Calu3 (cell line): Measurements from ENCODE around the gene MMAA. TPM values are rescaled to one million over a fixed set of nuclear protein-coding genes. Genes with fewer than 3 reads are reported as not detected.

Source experiments
- BruUV-seq: library from RNA; stranded (reverse); fragments of 400-500 nt; replicated peaks from 2 replicates; lab custom pipeline; 2021; lab: Mats Ljungman, UMichigan
- CTCF ChIA-PET: fragments of 300-600 bp; sonication (Branson Sonifier 250); formaldehyde crosslinking; loops from one replicate; lab custom pipeline; 2022; ENCODE audit warnings: antibody characterized with exemption; lab: Charles Lee
- DNase-seq: peaks from one replicate; pipeline ENCODE4 v3.0.0; 2022
- H3K27ac Mint-ChIP-seq: one replicate; pipeline ENCODE4 v1.8.0; 2022; ENCODE audit warnings: mixed read lengths; ENCODE audit not compliant: unreplicated experiment
- H3K27me3 Mint-ChIP-seq: one replicate; pipeline ENCODE4 v1.8.0; 2022; ENCODE audit warnings: mixed read lengths; ENCODE audit not compliant: unreplicated experiment
- H3K36me3 Mint-ChIP-seq: one replicate; pipeline ENCODE4 v1.8.0; 2022; ENCODE audit warnings: mild to moderate bottlenecking, moderate library complexity, mixed read lengths; ENCODE audit not compliant: insufficient read depth, unreplicated experiment
- H3K4me1 Mint-ChIP-seq: one replicate; pipeline ENCODE4 v1.8.0; 2022; ENCODE audit warnings: mild to moderate bottlenecking, low read depth, mixed read lengths; ENCODE audit not compliant: unreplicated experiment
- H3K4me3 Mint-ChIP-seq: one replicate; pipeline ENCODE4 v1.8.0; 2022; ENCODE audit warnings: mild to moderate bottlenecking, low read depth, moderate library complexity, mixed read lengths; ENCODE audit not compliant: unreplicated experiment
- H3K9me3 Mint-ChIP-seq: one replicate; pipeline ENCODE4 v1.8.0; 2022; ENCODE audit warnings: low read depth, mixed read lengths; ENCODE audit not compliant: unreplicated experiment
- intact Hi-C: fragments of 100-400 bp; cut with micrococcal nuclease; formaldehyde crosslinking; loops from one replicate; pipeline ENCODE4 v1.10.0; 2022; ENCODE audit not compliant: unreplicated experiment
- total RNA-seq: library from RNA; stranded (reverse); gene quantifications from 2 replicates; pipeline ENCODE4 v1.2.3, GENCODE V29; 2022
- TF ChIP-seq, protein P1 (sequence below): fragments of 200-600 bp; IDR thresholded peaks from one replicate; pipeline ENCODE4 v1.8.0; 2022; ENCODE audit warnings: antibody characterized with exemption; ENCODE audit not compliant: unreplicated experiment

The MMAA gene
- total RNA-seq, 1 experiment from 2014 or later, result 5.0 TPM

DNA sequence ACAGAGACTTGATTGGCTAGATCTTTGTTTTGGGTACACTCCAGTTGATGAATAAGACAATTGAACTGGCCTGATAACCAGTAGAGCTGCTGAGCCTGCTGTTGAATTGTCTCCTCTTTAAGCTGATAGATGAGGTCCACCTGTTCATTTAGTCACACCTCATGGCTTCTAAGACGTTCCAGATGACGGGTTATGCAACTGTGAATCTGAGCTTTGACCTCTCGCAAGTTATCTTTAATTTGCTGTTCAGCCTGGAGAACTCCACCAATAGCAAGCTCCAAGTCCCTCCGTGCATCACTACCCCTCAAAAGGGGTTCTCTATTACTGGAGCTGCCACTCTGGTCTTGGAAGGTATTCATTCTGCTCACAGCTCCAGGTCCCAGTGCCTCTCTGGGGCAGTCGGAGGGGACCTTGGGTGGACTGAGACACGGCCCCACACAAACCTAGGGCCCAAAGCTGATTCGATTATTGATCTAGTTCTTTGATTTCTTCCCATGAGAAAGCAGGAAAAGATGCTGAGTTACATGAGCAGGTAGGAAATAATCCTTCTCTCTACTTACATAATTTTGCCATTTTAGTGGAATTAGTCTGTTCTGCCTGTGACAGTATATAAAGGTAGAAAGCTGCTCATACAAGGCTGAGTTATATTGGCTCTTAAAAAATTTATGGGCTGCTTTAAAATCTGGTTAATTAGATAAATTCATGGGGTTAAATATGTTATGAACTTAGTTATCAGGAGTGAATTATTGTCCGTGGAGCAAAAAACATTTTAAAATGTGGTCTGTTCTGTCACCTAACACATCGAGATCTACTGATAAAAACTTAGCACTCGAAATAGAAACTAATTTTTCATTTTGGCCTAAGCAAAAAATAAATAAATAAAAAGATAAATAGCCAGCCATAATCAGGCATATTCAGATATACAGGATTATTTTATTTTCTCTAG is 6.8 kb downstream of the MMAA start:
- Mint-ChIP-seq H3K4me3 (no peak overlapping the region), H3K27ac (no peak overlapping the region), H3K36me3 (no peaks in the 10 kb centered on the region), H3K27me3 (no peaks in the 10 kb centered on the region), H3K9me3 (no peaks in the 10 kb centered on the region), H3K4me1 (peaks cover 25% of the 10 kb centered on the region)
- CTCF ChIA-PET, result no interaction called here
- intact Hi-C loops, result no loop called here
- no peak for DNase-seq
- no TSS peak for BruUV-seq
- TF ChIP-seq, protein P1, sequence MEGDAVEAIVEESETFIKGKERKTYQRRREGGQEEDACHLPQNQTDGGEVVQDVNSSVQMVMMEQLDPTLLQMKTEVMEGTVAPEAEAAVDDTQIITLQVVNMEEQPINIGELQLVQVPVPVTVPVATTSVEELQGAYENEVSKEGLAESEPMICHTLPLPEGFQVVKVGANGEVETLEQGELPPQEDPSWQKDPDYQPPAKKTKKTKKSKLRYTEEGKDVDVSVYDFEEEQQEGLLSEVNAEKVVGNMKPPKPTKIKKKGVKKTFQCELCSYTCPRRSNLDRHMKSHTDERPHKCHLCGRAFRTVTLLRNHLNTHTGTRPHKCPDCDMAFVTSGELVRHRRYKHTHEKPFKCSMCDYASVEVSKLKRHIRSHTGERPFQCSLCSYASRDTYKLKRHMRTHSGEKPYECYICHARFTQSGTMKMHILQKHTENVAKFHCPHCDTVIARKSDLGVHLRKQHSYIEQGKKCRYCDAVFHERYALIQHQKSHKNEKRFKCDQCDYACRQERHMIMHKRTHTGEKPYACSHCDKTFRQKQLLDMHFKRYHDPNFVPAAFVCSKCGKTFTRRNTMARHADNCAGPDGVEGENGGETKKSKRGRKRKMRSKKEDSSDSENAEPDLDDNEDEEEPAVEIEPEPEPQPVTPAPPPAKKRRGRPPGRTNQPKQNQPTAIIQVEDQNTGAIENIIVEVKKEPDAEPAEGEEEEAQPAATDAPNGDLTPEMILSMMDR, result no peak

DNA sequence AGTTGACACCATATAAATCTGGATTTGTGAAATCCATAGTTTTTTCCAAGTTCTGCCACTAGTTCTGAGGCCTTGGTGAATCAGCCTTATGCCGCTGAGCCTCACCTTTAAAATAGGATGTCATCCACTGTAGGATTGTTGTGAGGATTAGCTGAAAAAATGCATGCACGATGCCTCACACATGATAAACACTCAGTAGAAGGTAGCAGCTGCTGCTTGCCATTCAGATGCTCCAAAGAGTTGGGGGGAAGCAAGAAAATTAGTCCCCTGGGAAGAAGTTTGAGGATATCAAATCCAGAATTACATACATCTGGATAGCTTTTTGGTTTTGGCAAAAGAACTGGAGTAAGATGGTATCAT is 7.4 kb downstream of the MMAA start:
- Mint-ChIP-seq H3K27me3 (no peaks in the 10 kb centered on the region), H3K4me1 (peaks cover 21% of the 10 kb centered on the region), H3K9me3 (no peaks in the 10 kb centered on the region), H3K36me3 (no peaks in the 10 kb centered on the region), H3K27ac (no peak overlapping the region), H3K4me3 (no peak overlapping the region)
- intact Hi-C loops, result no loop called here
- TF ChIP-seq, protein P1, result no peak
- CTCF ChIA-PET, result no interaction called here
- no peak for DNase-seq
- no TSS peak for BruUV-seq

DNA sequence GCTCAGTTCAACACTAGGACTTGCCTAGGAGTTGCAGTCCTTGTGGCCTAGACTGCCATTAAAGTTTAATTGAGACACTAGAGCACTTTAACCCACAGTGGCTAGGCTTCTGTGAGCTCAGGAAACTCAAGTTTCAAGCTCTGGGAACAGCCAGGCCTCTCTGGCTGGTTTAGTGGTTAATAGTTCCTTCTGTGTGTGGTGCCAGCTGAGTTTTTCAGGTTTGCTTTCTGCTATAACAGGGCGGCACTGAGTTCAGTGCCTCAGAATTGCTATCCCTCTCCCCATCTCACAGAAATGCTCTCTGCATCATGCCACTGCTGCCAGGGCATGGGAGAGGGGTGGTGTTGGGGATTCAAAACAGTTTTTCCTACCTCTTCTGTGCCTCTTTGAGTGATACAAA is 15.9 kb downstream of the MMAA start:
- H3K9me3 Mint-ChIP-seq, result no peaks in the 10 kb centered on the region
- no peaks in the 10 kb centered on the region for H3K4me1 Mint-ChIP-seq
- no TSS peak for BruUV-seq
- H3K4me3 Mint-ChIP-seq, result no peak overlapping the region
- CTCF ChIA-PET, result no interaction called here
- TF ChIP-seq, protein P1, result no peak
- H3K36me3 Mint-ChIP-seq, result no peaks in the 10 kb centered on the region
- no peaks in the 10 kb centered on the region for H3K27me3 Mint-ChIP-seq
- H3K27ac Mint-ChIP-seq, result no peak overlapping the region
- no peak for DNase-seq
- intact Hi-C loops, result no loop called here

DNA sequence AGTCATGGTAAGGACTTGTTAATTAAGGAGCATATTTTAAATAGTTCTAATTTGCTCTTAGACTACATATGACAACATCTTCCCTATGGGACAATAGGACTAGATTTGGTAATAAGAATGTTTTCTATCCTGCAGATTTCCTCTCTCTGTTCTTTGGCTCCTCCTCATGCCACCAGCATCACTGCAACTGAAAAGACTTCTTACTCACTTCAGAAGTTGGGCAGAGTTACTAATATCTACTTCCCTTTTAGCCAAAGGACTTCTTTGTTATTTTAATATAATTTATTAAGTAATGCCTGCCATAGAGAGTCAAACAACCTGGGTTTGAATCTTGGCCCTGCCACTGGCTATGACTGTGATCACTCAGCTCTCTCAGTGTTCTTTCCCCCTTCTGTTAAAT is 16.4 kb downstream of the MMAA start:
- intact Hi-C loops, result no loop called here
- no TSS peak for BruUV-seq
- no peaks in the 10 kb centered on the region for H3K9me3 Mint-ChIP-seq
- no peak overlapping the region for H3K4me3 Mint-ChIP-seq
- no peaks in the 10 kb centered on the region for H3K36me3 Mint-ChIP-seq
- DNase-seq, result no peak
- TF ChIP-seq, protein P1, result no peak
- no peaks in the 10 kb centered on the region for H3K4me1 Mint-ChIP-seq
- no peak overlapping the region for H3K27ac Mint-ChIP-seq
- CTCF ChIA-PET, result no interaction called here
- H3K27me3 Mint-ChIP-seq, result no peaks in the 10 kb centered on the region
